ENCODE results near the gene HHAT.

- TF ChIP-seq POLR2A (IDR thresholded peaks at IDR 0.05) (no peak), CTCF (IDR thresholded peaks at IDR 0.05) (no peak)
These were observed 274.4 kb downstream of the HHAT start for GRCh38 chr1:210603123-210603522.

Measured in esophagus squamous epithelium (tissue), 4 donors.